ENCODE results near the gene DDOST. TPM values are rescaled to one million over a fixed set of nuclear protein-coding genes. Genes with fewer than 3 reads are reported as not detected.

The DDOST gene
- total and polyA plus RNA-seq, 2 experiments from 2014 or later: 151 to 270 TPM

DNA sequence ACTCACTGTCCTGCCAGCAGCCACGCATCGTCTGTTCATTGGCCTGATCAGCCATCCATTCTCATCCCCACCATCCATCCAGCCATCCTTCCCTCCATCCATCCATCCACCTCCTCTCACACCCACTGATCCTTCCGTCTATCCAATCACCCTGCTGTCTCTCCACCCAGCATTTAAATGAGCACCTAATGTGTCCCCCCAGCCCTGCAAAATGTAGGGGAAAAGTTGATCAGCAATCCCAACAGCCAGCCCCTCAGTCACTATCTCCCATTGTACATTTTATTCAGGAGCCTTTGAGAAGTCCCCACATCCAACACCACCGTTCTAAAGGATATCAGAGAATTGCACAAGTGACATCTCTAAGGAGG is 11.1 kb upstream of the DDOST start:
- DNase-seq (ENCODE audit: low spot score) (no peak), ATAC-seq (no peak)
- Histone ChIP-seq H4K20me1 (replicated peaks; ENCODE audit: insufficient read depth) (no peaks in the 10 kb centered on the region), H2AFZ (no peak overlapping the region), H3K79me2 (replicated peaks; ENCODE audit: insufficient read depth) (no peaks in the 10 kb centered on the region), H3K27me3 (ENCODE audit: insufficient read depth) (no peaks in the 10 kb centered on the region), H3K9me2 (ENCODE audit: insufficient read depth) (no peaks in the 10 kb centered on the region), H3F3A (replicated peaks; ENCODE audit: low read depth) (no peaks in the 10 kb centered on the region), H3K4me1 (ENCODE audit: insufficient read depth) (no peaks in the 10 kb centered on the region), H3K4me3 (no peak overlapping the region), H3K27ac (ENCODE audit: low read depth) (no peak overlapping the region), H3K4me2 (no peak overlapping the region), H3K36me3 (ENCODE audit: insufficient read depth) (0 out of 2 replicates have a peak, but pooled peaks cover 5% of the 10 kb centered on the region)
- Mint-ChIP-seq H3K4me3 (no peak overlapping the region), H3K27me3 (ENCODE audit: insufficient read depth, low read depth, poor library complexity) (peaks cover 6% of the 10 kb centered on the region), H3K4me1 (no peaks in the 10 kb centered on the region), H3K9me3 (no peaks in the 10 kb centered on the region), H3K36me3 (ENCODE audit: low read depth) (peaks cover 1% of the 10 kb centered on the region), H3K27ac (no peak overlapping the region)
- TF ChIP-seq EZH2phosphoT487 (IDR thresholded peaks at IDR 0.05; ENCODE audit: unreplicated experiment) (no peak), NANOG (IDR thresholded peaks at IDR 0.05; ENCODE audit: borderline replicate concordance) (no peak), EZH2 (IDR thresholded peaks at IDR 0.05; ENCODE audit: low read depth, unreplicated experiment) (no peak), POLR2AphosphoS5 (IDR thresholded peaks at IDR 0.05; ENCODE audit: low read depth) (no peak), CREB1 (CRISPR knock-in tag; IDR thresholded peaks at IDR 0.05; ENCODE audit: low read depth) (no peak), JUNB (IDR thresholded peaks at IDR 0.05; ENCODE audit: unreplicated experiment) (no peak)

DNA sequence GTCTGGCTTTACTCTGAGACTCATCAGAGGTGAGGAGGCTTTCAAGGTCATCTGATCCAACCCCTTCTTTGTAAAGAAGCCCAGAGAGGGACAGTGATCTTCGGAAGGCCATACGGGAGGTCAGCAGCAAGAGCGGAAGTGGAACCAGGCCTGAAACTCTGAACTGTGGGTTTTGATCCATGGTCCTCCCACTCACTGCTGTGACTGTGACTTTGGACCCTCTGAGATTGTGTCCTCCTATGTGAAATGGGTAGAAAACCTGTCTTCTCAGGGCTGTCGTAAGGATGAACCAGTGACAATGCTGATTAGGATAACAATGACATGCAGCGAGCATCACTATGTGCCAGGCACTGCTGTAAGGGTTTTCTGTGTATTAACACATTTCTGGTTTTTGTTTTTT is 9.8 kb upstream of the DDOST start:
- Histone ChIP-seq H3K79me2 (replicated peaks; ENCODE audit: insufficient read depth) (no peaks in the 10 kb centered on the region), H3K27ac (ENCODE audit: low read depth) (no peak overlapping the region), H3K36me3 (ENCODE audit: insufficient read depth) (0 out of 2 replicates have a peak, but pooled peaks cover 5% of the 10 kb centered on the region), H3K27me3 (ENCODE audit: insufficient read depth) (no peaks in the 10 kb centered on the region), H2AFZ (no peak overlapping the region), H3K4me2 (no peak overlapping the region), H3K4me1 (ENCODE audit: insufficient read depth) (no peaks in the 10 kb centered on the region), H3F3A (replicated peaks; ENCODE audit: low read depth) (no peaks in the 10 kb centered on the region), H4K20me1 (replicated peaks; ENCODE audit: insufficient read depth) (no peaks in the 10 kb centered on the region), H3K4me3 (no peak overlapping the region), H3K9me2 (ENCODE audit: insufficient read depth) (no peaks in the 10 kb centered on the region)
- Mint-ChIP-seq H3K4me3 (no peak overlapping the region), H3K9me3 (no peaks in the 10 kb centered on the region; the same call in 2 of the 3 replicates), H3K36me3 (ENCODE audit: low read depth) (peaks cover 3% of the 10 kb centered on the region; the same call in 2 of the 3 replicates), H3K27me3 (ENCODE audit: insufficient read depth, low read depth, poor library complexity) (peaks cover 6% of the 10 kb centered on the region), H3K4me1 (no peaks in the 10 kb centered on the region), H3K27ac (no peak overlapping the region)
- no peak for ATAC-seq
- no peak for TF ChIP-seq NANOG (IDR thresholded peaks at IDR 0.05; ENCODE audit: borderline replicate concordance)
- no peak for TF ChIP-seq ZNF114 (CRISPR knock-in tag; IDR thresholded peaks at IDR 0.05)
- no peak for TF ChIP-seq JUNB (IDR thresholded peaks at IDR 0.05; ENCODE audit: unreplicated experiment)
- no peak for TF ChIP-seq EZH2phosphoT487 (IDR thresholded peaks at IDR 0.05; ENCODE audit: unreplicated experiment)
- TF ChIP-seq, protein P1, sequence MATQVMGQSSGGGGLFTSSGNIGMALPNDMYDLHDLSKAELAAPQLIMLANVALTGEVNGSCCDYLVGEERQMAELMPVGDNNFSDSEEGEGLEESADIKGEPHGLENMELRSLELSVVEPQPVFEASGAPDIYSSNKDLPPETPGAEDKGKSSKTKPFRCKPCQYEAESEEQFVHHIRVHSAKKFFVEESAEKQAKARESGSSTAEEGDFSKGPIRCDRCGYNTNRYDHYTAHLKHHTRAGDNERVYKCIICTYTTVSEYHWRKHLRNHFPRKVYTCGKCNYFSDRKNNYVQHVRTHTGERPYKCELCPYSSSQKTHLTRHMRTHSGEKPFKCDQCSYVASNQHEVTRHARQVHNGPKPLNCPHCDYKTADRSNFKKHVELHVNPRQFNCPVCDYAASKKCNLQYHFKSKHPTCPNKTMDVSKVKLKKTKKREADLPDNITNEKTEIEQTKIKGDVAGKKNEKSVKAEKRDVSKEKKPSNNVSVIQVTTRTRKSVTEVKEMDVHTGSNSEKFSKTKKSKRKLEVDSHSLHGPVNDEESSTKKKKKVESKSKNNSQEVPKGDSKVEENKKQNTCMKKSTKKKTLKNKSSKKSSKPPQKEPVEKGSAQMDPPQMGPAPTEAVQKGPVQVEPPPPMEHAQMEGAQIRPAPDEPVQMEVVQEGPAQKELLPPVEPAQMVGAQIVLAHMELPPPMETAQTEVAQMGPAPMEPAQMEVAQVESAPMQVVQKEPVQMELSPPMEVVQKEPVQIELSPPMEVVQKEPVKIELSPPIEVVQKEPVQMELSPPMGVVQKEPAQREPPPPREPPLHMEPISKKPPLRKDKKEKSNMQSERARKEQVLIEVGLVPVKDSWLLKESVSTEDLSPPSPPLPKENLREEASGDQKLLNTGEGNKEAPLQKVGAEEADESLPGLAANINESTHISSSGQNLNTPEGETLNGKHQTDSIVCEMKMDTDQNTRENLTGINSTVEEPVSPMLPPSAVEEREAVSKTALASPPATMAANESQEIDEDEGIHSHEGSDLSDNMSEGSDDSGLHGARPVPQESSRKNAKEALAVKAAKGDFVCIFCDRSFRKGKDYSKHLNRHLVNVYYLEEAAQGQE (IDR thresholded peaks at IDR 0.05; ENCODE audit: unreplicated experiment): no peak
- DNase-seq (ENCODE audit: low spot score): no peak

Data from GM23338 (cell line).